Measurements from ENCODE around the gene LAMP5.

DNA sequence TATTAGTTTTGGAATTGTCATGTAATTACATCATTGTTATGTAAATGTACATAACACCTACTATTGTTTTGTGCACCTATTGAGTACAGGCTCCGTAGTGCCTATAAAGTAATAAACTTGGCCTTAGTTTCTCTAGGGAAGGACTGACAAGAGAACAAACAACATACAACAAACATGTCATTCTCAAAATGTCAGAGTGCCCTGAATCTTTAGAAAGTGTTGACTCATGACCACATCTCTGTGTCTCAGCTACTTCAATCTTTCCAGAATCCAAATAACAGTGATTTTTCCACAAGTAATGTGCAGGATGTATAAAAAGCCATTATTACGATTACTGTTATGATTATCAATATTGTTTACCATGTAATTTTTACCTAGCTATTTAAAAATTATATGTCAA, 17.2 kb downstream of the LAMP5 start:
- TF ChIP-seq, protein P1, sequence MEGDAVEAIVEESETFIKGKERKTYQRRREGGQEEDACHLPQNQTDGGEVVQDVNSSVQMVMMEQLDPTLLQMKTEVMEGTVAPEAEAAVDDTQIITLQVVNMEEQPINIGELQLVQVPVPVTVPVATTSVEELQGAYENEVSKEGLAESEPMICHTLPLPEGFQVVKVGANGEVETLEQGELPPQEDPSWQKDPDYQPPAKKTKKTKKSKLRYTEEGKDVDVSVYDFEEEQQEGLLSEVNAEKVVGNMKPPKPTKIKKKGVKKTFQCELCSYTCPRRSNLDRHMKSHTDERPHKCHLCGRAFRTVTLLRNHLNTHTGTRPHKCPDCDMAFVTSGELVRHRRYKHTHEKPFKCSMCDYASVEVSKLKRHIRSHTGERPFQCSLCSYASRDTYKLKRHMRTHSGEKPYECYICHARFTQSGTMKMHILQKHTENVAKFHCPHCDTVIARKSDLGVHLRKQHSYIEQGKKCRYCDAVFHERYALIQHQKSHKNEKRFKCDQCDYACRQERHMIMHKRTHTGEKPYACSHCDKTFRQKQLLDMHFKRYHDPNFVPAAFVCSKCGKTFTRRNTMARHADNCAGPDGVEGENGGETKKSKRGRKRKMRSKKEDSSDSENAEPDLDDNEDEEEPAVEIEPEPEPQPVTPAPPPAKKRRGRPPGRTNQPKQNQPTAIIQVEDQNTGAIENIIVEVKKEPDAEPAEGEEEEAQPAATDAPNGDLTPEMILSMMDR (IDR thresholded peaks at IDR 0.05): no peak
- TF ChIP-seq POLR2A (IDR thresholded peaks at IDR 0.05): no peak

Data from thyroid gland (tissue), 4 donors.